ENCODE results near the gene TBX5. TPM values are rescaled to one million over a fixed set of nuclear protein-coding genes. Genes with fewer than 3 reads are reported as not detected.

Gene TBX5
- total RNA-seq, 1 experiment from 2014 or later: not detected

DNA sequence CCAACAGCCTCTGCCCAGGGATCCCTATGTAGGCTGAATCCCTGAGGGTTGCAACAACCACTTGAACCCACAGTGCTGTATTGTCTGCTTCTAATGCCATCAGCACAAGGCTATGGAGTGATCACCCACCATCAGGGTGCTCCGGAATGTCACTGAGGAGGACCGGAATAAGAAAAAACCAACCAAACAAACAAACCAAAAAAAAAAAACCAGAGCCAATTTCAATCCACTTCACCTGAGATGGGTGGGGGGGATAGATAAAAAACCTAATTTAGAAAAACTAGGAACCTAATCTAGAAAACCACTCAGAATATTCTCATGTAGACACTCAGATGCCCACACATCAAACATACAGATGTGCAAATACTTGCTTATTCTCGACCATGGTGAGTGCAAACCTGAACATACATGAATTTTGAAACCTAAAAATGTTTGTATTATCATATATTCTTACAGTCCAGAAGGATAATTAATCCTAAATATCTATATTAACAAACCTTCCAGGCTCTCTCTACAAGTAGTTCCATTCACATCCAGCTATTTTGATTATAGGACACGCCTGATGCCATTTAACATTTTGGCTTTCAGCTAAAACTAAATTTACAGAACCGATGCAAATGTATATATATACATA is 3.7 kb downstream of the TBX5 start:
- CTCF ChIA-PET: interaction anchor here (0.7 kb wide), 1 partner anchor 214 kb away, joined by 3 read pairs; no protein-coding TSS in a partner anchor
- H3K27ac Mint-ChIP-seq (ENCODE audit: unreplicated experiment): no peak overlapping the region

DNA sequence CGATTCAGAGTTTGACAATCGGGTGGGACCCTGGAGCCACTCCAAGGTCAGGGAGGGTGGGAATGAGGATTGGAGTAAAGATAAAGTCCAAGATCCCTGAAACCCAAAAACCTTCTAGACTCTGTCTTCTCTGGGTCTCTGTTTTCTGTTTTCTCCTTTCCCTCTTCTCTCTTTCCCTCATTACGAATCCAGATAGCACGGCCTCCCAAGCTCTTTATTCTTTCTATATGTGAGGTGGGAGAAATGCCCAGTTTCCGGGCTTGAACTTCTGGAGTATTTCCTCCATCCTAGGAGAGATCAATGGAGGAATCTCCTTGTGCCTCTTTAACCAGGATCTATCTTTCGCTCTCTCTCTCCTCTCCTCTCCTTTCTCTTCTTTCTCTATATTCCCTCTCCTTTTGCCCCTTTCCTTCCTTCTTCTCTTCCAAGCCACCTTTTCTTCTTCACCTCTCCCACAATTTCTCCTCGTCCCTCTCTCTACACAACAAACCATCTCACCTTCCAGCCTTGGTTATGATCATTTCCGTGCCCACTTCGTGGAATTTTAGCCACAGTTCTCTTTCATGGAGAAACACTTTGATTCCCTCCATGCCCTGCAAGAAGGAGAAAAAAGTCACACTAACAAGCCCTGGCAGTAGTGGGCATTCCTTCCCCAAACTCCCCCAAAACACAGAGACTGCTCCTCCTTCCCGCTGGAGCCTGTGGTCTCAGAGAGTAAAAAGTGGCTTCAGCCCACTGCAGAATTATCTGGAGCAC is 4.4 kb downstream of the TBX5 start:
- CTCF ChIA-PET: no interaction called here
- H3K4me1 Mint-ChIP-seq (ENCODE audit: low read depth, unreplicated experiment): no peaks in the 10 kb centered on the region
- DNase-seq: no peak
- peaks cover 14% of the 10 kb centered on the region for H3K9me3 Mint-ChIP-seq (ENCODE audit: low read depth, unreplicated experiment)
- BruUV-seq (replicated peaks): no TSS peak
- no peak overlapping the region for H3K27ac Mint-ChIP-seq (ENCODE audit: unreplicated experiment)
- no peaks in the 10 kb centered on the region for H3K27me3 Mint-ChIP-seq (ENCODE audit: unreplicated experiment)
- intact Hi-C loops (cut with micrococcal nuclease; ENCODE audit: unreplicated experiment): no loop called here
- peaks cover 3% of the 10 kb centered on the region for H3K36me3 Mint-ChIP-seq (ENCODE audit: insufficient read depth, unreplicated experiment)
- TF ChIP-seq, protein P1, sequence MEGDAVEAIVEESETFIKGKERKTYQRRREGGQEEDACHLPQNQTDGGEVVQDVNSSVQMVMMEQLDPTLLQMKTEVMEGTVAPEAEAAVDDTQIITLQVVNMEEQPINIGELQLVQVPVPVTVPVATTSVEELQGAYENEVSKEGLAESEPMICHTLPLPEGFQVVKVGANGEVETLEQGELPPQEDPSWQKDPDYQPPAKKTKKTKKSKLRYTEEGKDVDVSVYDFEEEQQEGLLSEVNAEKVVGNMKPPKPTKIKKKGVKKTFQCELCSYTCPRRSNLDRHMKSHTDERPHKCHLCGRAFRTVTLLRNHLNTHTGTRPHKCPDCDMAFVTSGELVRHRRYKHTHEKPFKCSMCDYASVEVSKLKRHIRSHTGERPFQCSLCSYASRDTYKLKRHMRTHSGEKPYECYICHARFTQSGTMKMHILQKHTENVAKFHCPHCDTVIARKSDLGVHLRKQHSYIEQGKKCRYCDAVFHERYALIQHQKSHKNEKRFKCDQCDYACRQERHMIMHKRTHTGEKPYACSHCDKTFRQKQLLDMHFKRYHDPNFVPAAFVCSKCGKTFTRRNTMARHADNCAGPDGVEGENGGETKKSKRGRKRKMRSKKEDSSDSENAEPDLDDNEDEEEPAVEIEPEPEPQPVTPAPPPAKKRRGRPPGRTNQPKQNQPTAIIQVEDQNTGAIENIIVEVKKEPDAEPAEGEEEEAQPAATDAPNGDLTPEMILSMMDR (IDR thresholded peaks at IDR 0.05; ENCODE audit: unreplicated experiment): no peak
- no peak overlapping the region for H3K4me3 Mint-ChIP-seq (ENCODE audit: low read depth, unreplicated experiment)

More for the DNA sequence above, 3.7 kb downstream of the TBX5 start:
- Mint-ChIP-seq H3K27me3 (ENCODE audit: unreplicated experiment) (no peaks in the 10 kb centered on the region), H3K4me1 (ENCODE audit: low read depth, unreplicated experiment) (no peaks in the 10 kb centered on the region), H3K36me3 (ENCODE audit: insufficient read depth, unreplicated experiment) (peaks cover 3% of the 10 kb centered on the region), H3K9me3 (ENCODE audit: low read depth, unreplicated experiment) (peaks cover 14% of the 10 kb centered on the region), H3K4me3 (ENCODE audit: low read depth, unreplicated experiment) (no peak overlapping the region)
- intact Hi-C loops (cut with micrococcal nuclease; ENCODE audit: unreplicated experiment): no loop called here
- no peak for DNase-seq
- BruUV-seq (replicated peaks): no TSS peak
- TF ChIP-seq, protein P1 (IDR thresholded peaks at IDR 0.05; ENCODE audit: unreplicated experiment): no peak

DNA sequence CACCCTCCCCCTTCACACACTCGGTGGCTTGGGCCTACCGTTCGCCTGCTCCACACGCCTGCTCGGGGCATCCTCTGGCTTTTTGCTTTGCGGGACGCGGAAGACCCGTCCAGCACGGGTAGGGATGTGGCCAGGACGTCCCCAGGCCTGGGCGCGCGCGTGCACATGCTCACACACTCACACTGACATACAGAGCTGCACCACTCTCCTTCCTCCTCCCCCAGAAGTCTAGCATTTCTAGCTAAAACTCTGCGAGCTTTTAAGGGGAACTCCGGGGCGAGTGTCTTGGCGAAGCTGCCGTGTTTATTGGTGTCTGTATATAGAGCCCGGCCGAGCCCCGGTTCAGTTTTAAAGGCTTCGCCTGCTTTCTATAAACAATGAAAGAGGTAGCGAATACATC is 5.0 kb downstream of the TBX5 start:
- Mint-ChIP-seq H3K4me1 (ENCODE audit: low read depth, unreplicated experiment) (no peaks in the 10 kb centered on the region), H3K4me3 (ENCODE audit: low read depth, unreplicated experiment) (no peak overlapping the region), H3K27me3 (ENCODE audit: unreplicated experiment) (no peaks in the 10 kb centered on the region), H3K36me3 (ENCODE audit: insufficient read depth, unreplicated experiment) (peaks cover 3% of the 10 kb centered on the region), H3K27ac (ENCODE audit: unreplicated experiment) (no peak overlapping the region), H3K9me3 (ENCODE audit: low read depth, unreplicated experiment) (peaks cover 11% of the 10 kb centered on the region)
- CTCF ChIA-PET: no interaction called here
- TF ChIP-seq, protein P1 (IDR thresholded peaks at IDR 0.05; ENCODE audit: unreplicated experiment): no peak
- intact Hi-C loops (cut with micrococcal nuclease; ENCODE audit: unreplicated experiment): no loop called here
- no TSS peak for BruUV-seq (replicated peaks)
- no peak for DNase-seq

DNA sequence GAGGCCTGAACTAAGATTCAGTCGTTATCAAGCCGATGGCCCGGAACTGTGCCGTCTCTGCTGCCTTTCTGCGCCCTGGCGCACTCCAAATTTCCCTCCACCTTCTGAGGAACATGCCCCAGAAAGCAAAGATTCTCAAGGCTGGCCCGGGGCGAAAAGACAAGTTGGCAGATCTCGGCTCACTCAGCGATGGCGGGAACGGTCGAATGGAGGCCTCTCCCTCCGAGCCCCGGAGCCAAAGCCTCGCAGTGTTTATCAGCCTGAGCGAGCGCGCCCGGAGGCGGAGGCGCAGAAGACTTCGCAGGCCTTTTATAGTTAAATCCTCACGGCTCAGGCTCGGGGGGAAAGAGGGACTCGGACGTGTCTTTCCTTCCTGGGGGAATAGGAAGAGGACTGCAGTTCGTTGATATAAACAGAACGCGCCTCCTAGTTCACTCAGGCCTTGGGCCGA is 5.6 kb downstream of the TBX5 start:
- DNase-seq: no peak
- TF ChIP-seq, protein P1 (IDR thresholded peaks at IDR 0.05; ENCODE audit: unreplicated experiment): no peak
- peaks cover 11% of the 10 kb centered on the region for H3K9me3 Mint-ChIP-seq (ENCODE audit: low read depth, unreplicated experiment)
- intact Hi-C loops (cut with micrococcal nuclease; ENCODE audit: unreplicated experiment): no loop called here
- H3K4me1 Mint-ChIP-seq (ENCODE audit: low read depth, unreplicated experiment): no peaks in the 10 kb centered on the region
- CTCF ChIA-PET: no interaction called here
- H3K27ac Mint-ChIP-seq (ENCODE audit: unreplicated experiment): no peak overlapping the region
- H3K36me3 Mint-ChIP-seq (ENCODE audit: insufficient read depth, unreplicated experiment): peaks cover 3% of the 10 kb centered on the region
- no peaks in the 10 kb centered on the region for H3K27me3 Mint-ChIP-seq (ENCODE audit: unreplicated experiment)
- H3K4me3 Mint-ChIP-seq (ENCODE audit: low read depth, unreplicated experiment): no peak overlapping the region
- BruUV-seq (replicated peaks): no TSS peak

All from Calu3 (cell line).